Measurements from ENCODE around the gene PLEKHA5.

PLEKHA5 gene

GRCh38 chr12:19234981-19235871, 105.7 kb downstream of the PLEKHA5 start:
- DNase-seq: peak; percentile 34

- no peak for DNase-seq
Observed at GRCh38 chr12:19236656-19237055, 107.1 kb downstream of the PLEKHA5 start.

GRCh38 chr12:19238540-19238939, 109.0 kb downstream of the PLEKHA5 start:
- DNase-seq: no peak

- DNase-seq: no peak
Observed at GRCh38 chr12:19239102-19239501, 109.6 kb downstream of the PLEKHA5 start.

GRCh38 chr12:19239616-19240234, 110.2 kb downstream of the PLEKHA5 start:
- DNase-seq: no peak

GRCh38 chr12:19242581-19242980, 113.0 kb downstream of the PLEKHA5 start:
- no peak for DNase-seq

- no peak for DNase-seq
Observed at GRCh38 chr12:19243551-19243950, 114.0 kb downstream of the PLEKHA5 start.

GRCh38 chr12:19244312-19244711, 114.8 kb downstream of the PLEKHA5 start:
- DNase-seq: no peak

- no peak for DNase-seq
Observed at GRCh38 chr12:19245106-19245505, 115.6 kb downstream of the PLEKHA5 start.

GRCh38 chr12:19245666-19246065, 116.1 kb downstream of the PLEKHA5 start:
- DNase-seq: no peak

GRCh38 chr12:19246933-19247332, 117.4 kb downstream of the PLEKHA5 start:
- no peak for DNase-seq

- peak; percentile 11 for DNase-seq
Observed at GRCh38 chr12:19248929-19249602, 119.5 kb downstream of the PLEKHA5 start.

GRCh38 chr12:19251481-19252132, 122.1 kb downstream of the PLEKHA5 start:
- no peak for DNase-seq

- no peak for DNase-seq
Observed at GRCh38 chr12:19260135-19260534, 130.6 kb downstream of the PLEKHA5 start.

- DNase-seq: peak; percentile 45
Observed at GRCh38 chr12:19261773-19262172, 132.2 kb downstream of the PLEKHA5 start.

GRCh38 chr12:19263672-19264071, 134.1 kb downstream of the PLEKHA5 start:
- DNase-seq: no peak

- peak; percentile 89 for DNase-seq
Observed at GRCh38 chr12:19273482-19274330, 144.2 kb downstream of the PLEKHA5 start.

- DNase-seq: no peak
Observed at GRCh38 chr12:19276767-19277166, 147.2 kb downstream of the PLEKHA5 start.

GRCh38 chr12:19277711-19278110, 148.2 kb downstream of the PLEKHA5 start:
- DNase-seq: no peak

GRCh38 chr12:19278407-19278806, 148.9 kb downstream of the PLEKHA5 start:
- no peak for DNase-seq

GRCh38 chr12:19282133-19282699, 152.7 kb downstream of the PLEKHA5 start:
- DNase-seq: no peak

GRCh38 chr12:19284658-19285057, 155.1 kb downstream of the PLEKHA5 start:
- DNase-seq: no peak
